Fibroblast of lung (primary cell): ENCODE data around the gene MTERF4.

ENCODE experiments used
- CTCF ChIP-seq, 2 donors: IDR thresholded peaks in 1 of 2; conservative IDR thresholded peaks in 1 of 2; 1 replicate in 1 of 2; 2 replicates in 1 of 2; pipeline ENCODE4 v1.5.1; 2011 to 2012; ENCODE audit warnings: low read length in 2 of 2, control low read depth in 1 of 2, inconsistent platforms in 1 of 2, low read depth in 1 of 2, mild to moderate bottlenecking in 1 of 2
- EZH2 ChIP-seq: IDR thresholded peaks from 2 replicates; pipeline ENCODE4 v1.5.1; 2012; ENCODE audit warnings: low read length, control low read depth, mild to moderate bottlenecking; ENCODE audit errors: missing control alignments

GRCh38 chr2:241110607-241111439 is 8.7 kb upstream of the MTERF4 start:
- TF ChIP-seq CTCF (conservative IDR thresholded peaks at IDR 0.05 in 1 of 2, IDR thresholded peaks at IDR 0.05 in 1 of 2; ENCODE audit: low read depth in 1 of 2, low read length in 2 of 2) (no peak), EZH2 (no peak)
